Breast epithelium (tissue), 3 donors: Measurements from ENCODE around the gene ZNRF4.

Source experiments
- POLR2A ChIP-seq: fragments of 450-650 bp; IDR thresholded peaks from one replicate; pipeline ENCODE4 v1.6.1; 2016; ENCODE audit warnings: antibody characterized with exemption, mild to moderate bottlenecking, moderate library complexity
- TF ChIP-seq, protein P1 (sequence below), 3 donors: fragments of 450-650 bp; IDR thresholded peaks; one replicate each; pipeline ENCODE4 v1.5.1; 2016 to 2017; ENCODE audit warnings: antibody characterized with exemption in 3 of 3, mild to moderate bottlenecking in 3 of 3, moderate library complexity in 3 of 3

DNA sequence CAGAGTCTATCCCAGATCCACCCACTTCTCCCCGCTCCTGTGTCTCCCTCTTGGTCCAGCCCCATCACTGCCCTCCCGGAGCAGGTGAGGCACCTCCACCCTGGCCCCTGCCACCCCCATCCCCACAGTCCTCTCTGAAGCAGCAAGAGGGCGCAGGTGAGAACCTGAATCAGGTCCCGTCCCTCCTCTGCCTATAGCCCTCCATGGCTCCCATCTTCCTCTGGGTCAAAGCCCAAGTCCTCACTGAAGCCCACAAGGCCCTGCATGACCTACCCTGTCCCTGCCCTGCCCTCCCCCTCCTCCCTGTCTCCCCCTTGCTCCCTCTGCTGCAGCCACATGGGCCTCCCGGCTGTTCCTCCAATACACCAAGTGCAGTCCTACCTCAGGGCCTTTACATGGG, 10.8 kb upstream of the ZNRF4 start:
- no peak for TF ChIP-seq POLR2A
- TF ChIP-seq, protein P1, sequence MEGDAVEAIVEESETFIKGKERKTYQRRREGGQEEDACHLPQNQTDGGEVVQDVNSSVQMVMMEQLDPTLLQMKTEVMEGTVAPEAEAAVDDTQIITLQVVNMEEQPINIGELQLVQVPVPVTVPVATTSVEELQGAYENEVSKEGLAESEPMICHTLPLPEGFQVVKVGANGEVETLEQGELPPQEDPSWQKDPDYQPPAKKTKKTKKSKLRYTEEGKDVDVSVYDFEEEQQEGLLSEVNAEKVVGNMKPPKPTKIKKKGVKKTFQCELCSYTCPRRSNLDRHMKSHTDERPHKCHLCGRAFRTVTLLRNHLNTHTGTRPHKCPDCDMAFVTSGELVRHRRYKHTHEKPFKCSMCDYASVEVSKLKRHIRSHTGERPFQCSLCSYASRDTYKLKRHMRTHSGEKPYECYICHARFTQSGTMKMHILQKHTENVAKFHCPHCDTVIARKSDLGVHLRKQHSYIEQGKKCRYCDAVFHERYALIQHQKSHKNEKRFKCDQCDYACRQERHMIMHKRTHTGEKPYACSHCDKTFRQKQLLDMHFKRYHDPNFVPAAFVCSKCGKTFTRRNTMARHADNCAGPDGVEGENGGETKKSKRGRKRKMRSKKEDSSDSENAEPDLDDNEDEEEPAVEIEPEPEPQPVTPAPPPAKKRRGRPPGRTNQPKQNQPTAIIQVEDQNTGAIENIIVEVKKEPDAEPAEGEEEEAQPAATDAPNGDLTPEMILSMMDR (IDR thresholded peaks at IDR 0.05), result no peak
